Nephron progenitor cell (in vitro differentiated cells): ENCODE data around the gene SLC51A.
A peak's percentile ranks its signal among the peaks of the same experiment; 100 is the strongest.
"Not testable (repeated sequence)": the region's sequence is repeated elsewhere in the genome, so short reads cannot be mapped to it uniquely, and the experiment has no call there.

ENCODE experiments used
- DNase-seq: peaks from one replicate; pipeline ENCODE4 v3.0.0; 2021
- H3K27ac Mint-ChIP-seq: 2 replicates; pipeline ENCODE4 v1.8.0; 2021; ENCODE audit warnings: mild to moderate bottlenecking, moderate library complexity, mixed read lengths
- H3K27me3 Mint-ChIP-seq: 2 replicates; pipeline ENCODE4 v1.8.0; 2021; ENCODE audit warnings: mild to moderate bottlenecking, low read depth, mixed read lengths; ENCODE audit not compliant: poor library complexity
- H3K36me3 Mint-ChIP-seq: 2 replicates; pipeline ENCODE4 v1.8.0; 2021; ENCODE audit warnings: low read depth, mixed read lengths
- H3K4me1 Mint-ChIP-seq: 2 replicates; pipeline ENCODE4 v1.8.0; 2021; ENCODE audit warnings: mixed read lengths
- H3K4me3 Mint-ChIP-seq: 2 replicates; pipeline ENCODE4 v1.8.0; 2021; ENCODE audit warnings: mild to moderate bottlenecking, moderate library complexity, mixed read lengths
- H3K9me3 Mint-ChIP-seq: 2 replicates; pipeline ENCODE4 v1.8.0; 2021; ENCODE audit warnings: mild to moderate bottlenecking, moderate library complexity, mixed read lengths
- CTCF ChIP-seq: fragments of 200-600 bp; sonication (generic); IDR thresholded peaks from 2 replicates; pipeline ENCODE4 v1.5.0; 2021; ENCODE audit warnings: antibody characterized with exemption

SLC51A gene

DNA sequence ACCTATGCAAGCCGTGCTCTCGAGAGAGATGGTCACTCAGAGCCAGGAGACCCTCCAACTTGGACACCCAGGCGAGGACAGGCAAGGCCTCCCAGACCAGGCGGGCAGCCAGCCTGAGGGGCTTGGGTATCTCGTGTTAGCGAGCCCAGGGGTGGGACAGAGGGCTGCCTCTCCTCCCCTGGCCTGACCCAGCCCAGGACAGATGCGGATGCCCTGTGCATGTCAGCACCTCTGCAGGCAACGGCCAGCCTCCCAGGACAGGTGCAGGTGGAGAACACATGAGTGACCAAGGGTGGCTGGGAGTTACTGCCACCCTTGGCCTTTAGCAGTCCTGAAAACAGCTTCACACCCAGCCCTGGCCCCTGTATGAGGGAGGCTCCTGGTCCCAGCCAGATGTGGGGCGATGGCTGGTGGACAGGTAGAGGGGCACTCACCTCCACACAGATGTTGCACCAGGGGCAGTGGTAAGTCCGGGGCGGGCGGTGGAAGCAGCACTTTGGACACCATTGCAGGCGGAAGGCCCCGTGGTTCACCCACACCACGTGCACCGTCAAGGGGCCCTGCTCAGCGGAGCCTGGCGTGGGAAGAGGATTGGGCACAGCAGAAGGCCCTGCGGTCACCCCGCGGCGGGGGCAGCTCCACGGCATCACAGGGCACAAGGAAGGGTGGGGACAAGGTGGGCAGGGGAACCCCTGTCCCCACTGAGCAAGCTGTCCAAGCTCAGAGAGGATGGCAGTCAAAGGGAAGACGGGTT is 7.2 kb upstream of the SLC51A start:
- no peak for DNase-seq
- H3K36me3 Mint-ChIP-seq = peaks cover 5% of the 10 kb centered on the region
- TF ChIP-seq CTCF = no peak
- H3K9me3 Mint-ChIP-seq = peaks cover 23% of the 10 kb centered on the region
- peaks cover 34% of the 10 kb centered on the region for H3K4me1 Mint-ChIP-seq
- peaks cover 42% of the 10 kb centered on the region for H3K27me3 Mint-ChIP-seq
- H3K27ac Mint-ChIP-seq = no peak overlapping the region
- no peak overlapping the region for H3K4me3 Mint-ChIP-seq

- DNase-seq, H3K36me3 Mint-ChIP-seq, H3K4me3 Mint-ChIP-seq: not testable (repeated sequence)
- H3K27me3 Mint-ChIP-seq = peaks cover 34% of the 10 kb centered on the region
- peaks cover 16% of the 10 kb centered on the region for H3K9me3 Mint-ChIP-seq
- H3K4me1 Mint-ChIP-seq = peaks cover 44% of the 10 kb centered on the region
- H3K27ac Mint-ChIP-seq = peak overlapping the region; percentile 68
Measured at GRCh38 chr3:196209944-196210672, 6.2 kb upstream of the SLC51A start.

DNA sequence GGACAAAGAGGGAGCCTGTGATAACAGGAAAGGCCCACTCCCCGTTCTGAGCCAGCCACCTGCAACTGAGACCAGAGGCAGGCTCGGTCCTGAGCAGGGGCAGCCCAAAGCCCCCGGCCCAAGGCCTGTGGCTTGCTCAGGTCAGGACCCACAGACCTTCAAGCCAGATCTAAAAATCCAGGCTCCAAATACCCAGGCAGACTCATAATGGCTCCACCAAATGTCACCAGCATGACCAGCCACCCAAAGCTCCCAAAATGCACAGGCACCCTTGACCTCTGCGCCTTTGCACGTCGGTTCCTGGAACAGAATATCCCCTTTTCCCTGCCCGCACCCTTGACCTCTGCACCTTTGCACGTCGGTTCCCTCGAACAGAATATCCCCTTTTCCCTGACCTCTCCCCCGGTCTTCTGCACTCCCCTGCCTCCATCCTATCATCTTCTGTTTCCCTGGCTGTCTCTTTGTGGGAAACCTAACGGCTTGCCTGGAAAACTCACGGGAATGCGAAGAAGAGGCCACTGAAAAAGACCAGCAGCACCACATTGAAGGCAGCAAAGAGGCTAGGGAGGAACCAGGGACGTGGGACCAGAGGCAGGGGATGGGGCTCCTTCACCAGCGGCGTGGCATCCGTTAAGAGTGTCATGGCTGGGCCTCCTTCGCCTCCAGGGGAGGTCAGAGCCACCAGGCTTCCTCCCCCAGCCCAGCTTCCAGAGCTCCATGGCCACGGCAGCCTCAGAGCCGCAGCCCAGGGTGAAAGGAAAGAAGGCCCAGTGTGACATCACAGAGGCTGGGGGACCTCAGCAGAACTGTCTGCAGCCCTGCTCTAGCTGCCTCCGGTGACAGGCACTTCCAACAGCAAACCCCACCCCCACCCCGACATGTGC is 5.4 kb upstream of the SLC51A start, which contains the start of gene ZDHHC19:
Gene ZDHHC19 (minus strand): TSS at position 728 of the 884 bp plus-strand sequence. CDS start 85 bp downstream, at position 643.
- no peak for TF ChIP-seq CTCF
- H3K27me3 Mint-ChIP-seq = peaks cover 32% of the 10 kb centered on the region
- peaks cover 52% of the 10 kb centered on the region for H3K4me1 Mint-ChIP-seq
- H3K36me3 Mint-ChIP-seq = peaks cover 5% of the 10 kb centered on the region
- no peak for DNase-seq
- H3K4me3 Mint-ChIP-seq = no peak within 1 kb of the TSS
- H3K27ac Mint-ChIP-seq = peak within 1 kb of the TSS; percentile 49
- peaks cover 11% of the 10 kb centered on the region for H3K9me3 Mint-ChIP-seq

DNA sequence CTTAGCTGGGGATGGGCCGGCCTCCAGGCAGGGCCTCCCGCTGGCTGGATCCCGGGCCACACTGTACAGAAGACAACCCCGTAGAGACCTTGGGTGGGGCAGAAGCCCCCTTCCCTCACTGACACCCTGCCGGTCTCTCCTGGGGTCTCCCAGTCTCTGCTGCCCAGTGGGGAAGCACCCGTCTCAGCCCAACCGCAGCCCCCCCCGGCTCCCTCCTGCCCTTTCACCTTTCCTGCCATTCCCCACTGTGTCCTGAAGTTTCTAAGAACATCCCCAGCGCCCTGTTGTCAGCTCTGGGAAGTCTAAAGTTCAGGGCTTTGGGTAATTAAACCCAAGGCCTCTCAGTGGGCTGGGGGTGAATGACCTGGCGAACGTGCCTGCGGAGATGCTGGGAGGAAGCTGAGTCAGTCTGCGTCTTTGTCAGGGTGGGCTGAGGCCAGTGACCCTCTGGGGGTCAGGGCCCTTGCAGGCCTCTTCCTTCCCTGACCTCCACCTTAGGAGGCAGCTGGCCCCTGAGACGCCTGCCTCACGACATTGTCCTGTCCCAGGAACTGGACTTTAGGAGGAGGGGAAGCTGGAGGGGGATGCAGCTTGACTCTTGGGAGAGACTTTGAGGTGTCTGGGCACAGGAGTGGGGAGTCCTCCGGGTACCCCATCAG is 1.4 kb upstream of the SLC51A start:
- Mint-ChIP-seq H3K27me3 (peaks cover 24% of the 10 kb centered on the region), H3K27ac (no peak overlapping the region), H3K36me3 (no peaks in the 10 kb centered on the region), H3K4me1 (peaks cover 66% of the 10 kb centered on the region), H3K4me3 (no peak overlapping the region), H3K9me3 (no peaks in the 10 kb centered on the region)
- TF ChIP-seq CTCF = no peak
- no peak for DNase-seq

DNA sequence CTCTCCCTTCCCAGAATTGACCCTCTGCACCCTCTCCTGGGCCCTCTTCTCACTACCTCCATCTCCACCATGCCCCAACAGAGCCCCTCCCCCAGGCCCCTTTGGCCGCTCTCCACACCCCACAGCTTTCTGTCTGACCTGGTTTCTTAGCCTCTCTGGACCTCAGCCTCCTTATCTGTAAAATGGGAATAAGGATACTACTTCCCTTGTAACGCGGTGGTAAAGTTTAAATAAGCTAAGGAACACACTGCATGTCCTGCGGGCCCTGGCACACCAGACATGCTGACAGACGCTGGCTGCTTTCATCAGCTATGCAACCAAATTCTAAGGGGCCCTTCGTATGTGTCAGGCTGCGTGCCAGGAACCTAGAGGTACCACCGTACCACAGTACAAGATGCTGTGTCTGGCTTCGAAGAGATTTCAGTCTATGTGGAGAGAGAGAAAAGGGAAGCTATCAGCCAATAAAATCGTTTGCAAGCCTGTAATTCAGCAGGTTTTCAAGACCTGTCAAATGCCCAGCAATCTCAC is 777 bp upstream of the SLC51A start:
- Mint-ChIP-seq H3K9me3 (no peaks in the 10 kb centered on the region), H3K4me1 (peaks cover 66% of the 10 kb centered on the region), H3K36me3 (no peaks in the 10 kb centered on the region), H3K27me3 (peaks cover 24% of the 10 kb centered on the region), H3K27ac (no peak overlapping the region), H3K4me3 (no peak overlapping the region)
- TF ChIP-seq CTCF = no peak
- no peak for DNase-seq
